ENCODE data around the gene PDE4DIP. TPM values are rescaled to one million over a fixed set of nuclear protein-coding genes. Genes with fewer than 3 reads are reported as not detected.

Gene PDE4DIP
- polyA plus RNA-seq, 4 donors: 31.9 to 50.8 (median 37.1) TPM

Other genes starting within 250 kb of the PDE4DIP start
- 1 to 10 TPM; 2.9 to 9.0 (median 6.2) TPM for gene NBPF14, start 248.4 kb upstream of the PDE4DIP start, polyA plus RNA-seq
- gene NUDT4B, start 95.7 kb upstream of the PDE4DIP start, polyA plus RNA-seq: 1 to 10 TPM in 3 of 4 donors, not detected in 1; 3.1 to 4.2 (median 3.2) TPM